ENCODE data around the gene ANKRD29.

The ANKRD29 gene

GRCh38 chr18:23627321-23627720 lies 35.4 kb downstream of the ANKRD29 start (continued):
- TF ChIP-seq ZBTB6 (tag by site-specific recombination; IDR thresholded peaks at IDR 0.05) (no peak), AEBP2 (tag by site-specific recombination; IDR thresholded peaks at IDR 0.05; ENCODE audit: borderline replicate concordance) (no peak), ZBTB44 (tag by site-specific recombination; IDR thresholded peaks at IDR 0.05) (peak; percentile 83), ZNF596 (tag by site-specific recombination; IDR thresholded peaks at IDR 0.05) (no peak), ZNF571 (tag by site-specific recombination; IDR thresholded peaks at IDR 0.05) (no peak), ZNF785 (tag by site-specific recombination; IDR thresholded peaks at IDR 0.05) (no peak), ZNF558 (tag by site-specific recombination; IDR thresholded peaks at IDR 0.05) (peak; percentile 53; the same call in 1 of the 2 replicates), KLF10 (tag by site-specific recombination; IDR thresholded peaks at IDR 0.05) (peak; percentile 60), HOXD13 (CRISPR knock-in tag; IDR thresholded peaks at IDR 0.05; ENCODE audit: borderline replicate concordance) (no peak), ZNF341 (tag by site-specific recombination; IDR thresholded peaks at IDR 0.05; ENCODE audit: low read depth) (no peak), KLF7 (tag by site-specific recombination; IDR thresholded peaks at IDR 0.05; ENCODE audit: borderline replicate concordance) (no peak), ZNF23 (tag by site-specific recombination; IDR thresholded peaks at IDR 0.05; ENCODE audit: borderline replicate concordance) (no peak), ZNF362 (tag by site-specific recombination; IDR thresholded peaks at IDR 0.05) (peak; percentile 77; the same call in 1 of the 2 replicates), IKZF3 (tag by site-specific recombination; IDR thresholded peaks at IDR 0.05) (peak; percentile 83), ZNF561 (tag by site-specific recombination; IDR thresholded peaks at IDR 0.05; ENCODE audit: borderline replicate concordance) (no peak), ZNF488 (tag by site-specific recombination; IDR thresholded peaks at IDR 0.05) (no peak), WT1 (tag by site-specific recombination; IDR thresholded peaks at IDR 0.05) (0 out of 2 replicates have a peak, but pooled peaks have one; percentile 25), ZSCAN4 (tag by site-specific recombination; IDR thresholded peaks at IDR 0.05) (no peak), ZNF423 (tag by site-specific recombination; IDR thresholded peaks at IDR 0.05) (no peak)
- TF ChIP-seq, protein P1, sequence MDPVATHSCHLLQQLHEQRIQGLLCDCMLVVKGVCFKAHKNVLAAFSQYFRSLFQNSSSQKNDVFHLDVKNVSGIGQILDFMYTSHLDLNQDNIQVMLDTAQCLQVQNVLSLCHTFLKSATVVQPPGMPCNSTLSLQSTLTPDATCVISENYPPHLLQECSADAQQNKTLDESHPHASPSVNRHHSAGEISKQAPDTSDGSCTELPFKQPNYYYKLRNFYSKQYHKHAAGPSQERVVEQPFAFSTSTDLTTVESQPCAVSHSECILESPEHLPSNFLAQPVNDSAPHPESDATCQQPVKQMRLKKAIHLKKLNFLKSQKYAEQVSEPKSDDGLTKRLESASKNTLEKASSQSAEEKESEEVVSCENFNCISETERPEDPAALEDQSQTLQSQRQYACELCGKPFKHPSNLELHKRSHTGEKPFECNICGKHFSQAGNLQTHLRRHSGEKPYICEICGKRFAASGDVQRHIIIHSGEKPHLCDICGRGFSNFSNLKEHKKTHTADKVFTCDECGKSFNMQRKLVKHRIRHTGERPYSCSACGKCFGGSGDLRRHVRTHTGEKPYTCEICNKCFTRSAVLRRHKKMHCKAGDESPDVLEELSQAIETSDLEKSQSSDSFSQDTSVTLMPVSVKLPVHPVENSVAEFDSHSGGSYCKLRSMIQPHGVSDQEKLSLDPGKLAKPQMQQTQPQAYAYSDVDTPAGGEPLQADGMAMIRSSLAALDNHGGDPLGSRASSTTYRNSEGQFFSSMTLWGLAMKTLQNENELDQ (tag by site-specific recombination; IDR thresholded peaks at IDR 0.05; ENCODE audit: low read depth), result no peak

Measured in HEK293 (cell line).